GM21576 (cell line): Measurements from ENCODE around the gene SP6.

Experiments used
- ATAC-seq: cut with Tn5 transposase; IDR thresholded peaks from one replicate; pipeline ENCODE4 v1.9.1; 2021; ENCODE audit warnings: mild to moderate bottlenecking, moderate library complexity; ENCODE audit not compliant: unreplicated experiment

The SP6 gene

DNA sequence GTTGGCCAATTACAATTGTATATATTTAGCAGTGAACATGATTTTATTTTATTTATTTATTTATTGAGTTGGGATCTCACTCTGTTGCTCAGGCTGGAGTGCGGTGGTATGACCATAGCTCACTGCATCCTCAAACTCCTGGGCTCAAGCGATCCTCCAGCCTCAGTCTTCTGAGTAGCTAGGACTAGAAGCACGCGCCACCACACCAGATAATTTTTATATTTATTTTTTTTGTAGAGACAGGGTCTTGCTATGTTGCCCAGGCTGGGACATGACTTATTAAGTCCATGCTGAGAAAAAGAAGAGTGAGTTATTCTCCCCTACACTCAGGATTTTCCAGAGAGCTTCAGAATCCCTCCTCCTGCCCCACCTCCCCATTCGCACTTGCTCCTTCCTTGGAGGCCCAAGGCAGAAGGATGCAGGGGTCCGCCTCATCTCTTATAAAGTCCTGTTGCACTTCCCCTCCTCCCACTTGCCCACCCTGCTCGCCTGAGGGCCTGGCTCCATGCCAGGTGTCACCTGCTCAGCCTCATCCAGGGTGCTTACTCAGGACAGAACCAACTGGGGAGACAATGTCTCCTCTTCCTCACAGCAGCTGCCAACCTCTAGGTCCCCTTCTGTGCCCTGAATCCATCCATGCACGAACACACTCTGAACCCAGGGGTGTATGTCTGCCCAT is 29.0 kb upstream of the SP6 start:
- ATAC-seq = no peak

GRCh38 chr17:47879028-47879585 is 28.1 kb upstream of the SP6 start:
- no peak for ATAC-seq

DNA sequence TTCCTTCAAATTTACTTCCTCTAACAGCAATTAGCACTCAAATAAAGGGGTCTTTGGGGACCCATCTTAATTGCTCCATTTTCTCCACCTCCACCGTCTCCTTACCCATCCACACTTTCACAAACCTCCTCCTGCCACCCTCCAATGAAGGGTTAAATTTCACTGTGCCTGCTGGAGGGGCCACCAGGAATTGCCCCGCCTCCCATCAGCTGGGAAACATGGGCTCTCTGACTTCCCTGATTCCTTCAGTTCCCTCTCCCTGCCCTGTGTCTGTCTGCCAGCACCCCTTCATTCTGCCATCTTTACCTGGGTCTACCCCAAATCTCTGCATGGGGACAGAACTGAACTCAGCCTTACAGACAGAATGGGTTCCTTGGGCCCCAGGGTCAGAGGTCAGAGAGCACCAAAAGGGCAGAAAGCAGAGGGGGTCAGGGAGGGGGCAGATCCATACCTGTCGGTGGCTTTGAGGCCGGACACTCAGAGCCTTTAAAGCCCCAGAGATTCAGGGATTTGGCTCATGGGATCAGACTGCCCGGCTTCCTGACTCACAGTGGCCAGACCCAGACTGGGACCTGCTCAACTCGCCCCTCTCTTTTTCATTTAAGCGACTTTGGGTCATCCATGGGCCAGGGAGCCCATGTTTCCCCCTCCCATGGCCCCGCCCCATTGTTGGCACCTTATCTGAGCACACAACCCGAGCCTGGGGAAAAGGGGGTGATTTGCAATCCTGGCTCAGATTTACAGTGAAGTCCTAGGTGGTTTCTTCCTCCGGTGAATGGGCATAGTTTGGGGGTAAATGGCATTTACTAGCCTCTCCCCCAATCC is 27.5 kb upstream of the SP6 start:
- no peak for ATAC-seq

- no peak for ATAC-seq
Measured at GRCh38 chr17:47877368-47878034, 26.5 kb upstream of the SP6 start.

DNA sequence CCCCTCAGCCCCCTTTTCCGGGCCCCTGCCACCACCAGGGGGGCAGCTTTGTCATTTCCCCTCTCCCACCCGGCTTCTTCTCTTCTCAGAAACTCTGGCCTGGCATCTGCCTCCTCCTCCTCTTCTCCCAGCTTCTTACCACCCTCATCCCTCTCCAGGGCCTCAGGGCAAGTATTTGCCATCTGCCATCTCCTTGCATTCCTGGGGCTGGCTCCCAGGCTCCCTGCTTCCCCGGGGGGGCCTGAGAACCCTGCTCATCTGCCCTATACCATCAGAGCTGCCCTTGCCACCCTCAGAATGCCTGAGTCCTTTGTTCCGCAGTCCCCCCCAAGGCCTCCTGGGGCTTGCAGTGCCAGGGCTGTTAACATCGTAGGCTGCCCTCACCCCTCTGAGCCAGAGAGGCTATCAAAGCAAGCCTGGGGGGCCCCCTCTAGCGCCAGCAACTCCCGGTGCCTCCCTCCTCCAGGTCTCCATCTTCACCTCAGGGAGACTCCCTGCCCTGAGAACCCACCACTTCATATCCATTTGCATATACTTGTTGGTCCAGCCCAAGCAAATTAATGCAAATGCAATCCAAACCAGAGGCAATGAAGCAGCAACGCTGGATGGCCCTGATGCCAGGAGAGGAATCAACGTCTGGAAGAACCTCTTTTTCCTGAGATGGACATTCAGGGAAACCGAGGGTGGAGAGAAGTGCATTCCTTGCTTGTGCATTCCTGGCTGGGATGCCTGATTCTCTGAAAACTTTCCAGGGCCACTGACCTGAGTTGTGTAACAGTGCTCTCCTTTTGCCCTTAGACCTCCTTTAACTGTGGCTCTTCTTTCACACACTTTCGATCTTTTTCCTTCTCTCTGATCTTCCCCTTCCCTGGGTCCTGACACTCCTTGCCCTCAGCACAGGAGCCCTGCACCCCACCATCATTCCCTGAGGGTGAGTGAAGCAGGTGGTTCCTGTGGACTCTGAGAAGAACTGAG is 24.3 kb upstream of the SP6 start:
- no peak for ATAC-seq

DNA sequence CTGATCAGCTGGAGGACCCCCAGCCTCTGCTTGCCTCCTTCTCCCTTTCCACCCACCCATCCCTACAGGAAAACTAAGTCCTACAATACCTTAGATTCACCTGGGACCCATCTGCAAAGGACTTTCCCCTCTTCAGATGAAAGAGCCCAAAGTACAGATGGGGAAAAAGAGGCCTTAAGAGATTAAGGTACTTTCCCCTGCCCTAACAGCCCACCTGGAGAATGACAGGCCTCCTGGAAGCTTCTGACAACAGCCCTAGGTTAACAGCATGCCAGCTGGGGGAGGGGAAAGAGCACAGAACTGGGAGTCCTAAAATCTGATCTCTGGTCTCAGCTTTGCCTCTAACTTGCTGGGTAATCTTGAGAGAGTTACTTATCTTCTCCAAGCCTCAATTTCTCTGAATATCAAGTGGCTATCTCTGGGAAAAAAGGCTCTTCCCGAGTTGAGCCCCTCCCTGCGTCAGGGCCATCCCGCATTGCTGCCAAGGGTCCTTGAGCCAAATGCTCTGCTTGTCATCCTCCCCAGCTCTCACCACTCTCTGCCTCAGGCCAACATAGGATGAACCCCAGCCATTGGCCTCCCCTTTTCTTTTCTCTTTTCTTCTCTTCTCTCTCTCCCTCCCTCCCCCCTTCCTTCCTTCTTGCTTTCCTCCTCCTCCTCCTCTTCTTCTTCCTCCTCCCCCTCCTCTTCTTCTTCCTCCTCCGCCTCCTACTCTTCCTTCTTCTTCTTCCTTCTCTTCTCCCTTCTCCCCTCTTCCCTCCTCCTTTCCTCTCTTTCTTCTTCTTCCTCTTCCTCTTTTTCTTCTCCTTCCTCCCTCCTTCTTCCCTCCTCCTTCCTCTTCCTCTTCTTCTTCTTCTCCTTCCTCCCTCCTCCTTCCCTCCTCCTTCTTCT is 22.5 kb upstream of the SP6 start:
- no peak for ATAC-seq

- ATAC-seq = no peak
Measured at GRCh38 chr17:47872651-47873161, 21.7 kb upstream of the SP6 start.

DNA sequence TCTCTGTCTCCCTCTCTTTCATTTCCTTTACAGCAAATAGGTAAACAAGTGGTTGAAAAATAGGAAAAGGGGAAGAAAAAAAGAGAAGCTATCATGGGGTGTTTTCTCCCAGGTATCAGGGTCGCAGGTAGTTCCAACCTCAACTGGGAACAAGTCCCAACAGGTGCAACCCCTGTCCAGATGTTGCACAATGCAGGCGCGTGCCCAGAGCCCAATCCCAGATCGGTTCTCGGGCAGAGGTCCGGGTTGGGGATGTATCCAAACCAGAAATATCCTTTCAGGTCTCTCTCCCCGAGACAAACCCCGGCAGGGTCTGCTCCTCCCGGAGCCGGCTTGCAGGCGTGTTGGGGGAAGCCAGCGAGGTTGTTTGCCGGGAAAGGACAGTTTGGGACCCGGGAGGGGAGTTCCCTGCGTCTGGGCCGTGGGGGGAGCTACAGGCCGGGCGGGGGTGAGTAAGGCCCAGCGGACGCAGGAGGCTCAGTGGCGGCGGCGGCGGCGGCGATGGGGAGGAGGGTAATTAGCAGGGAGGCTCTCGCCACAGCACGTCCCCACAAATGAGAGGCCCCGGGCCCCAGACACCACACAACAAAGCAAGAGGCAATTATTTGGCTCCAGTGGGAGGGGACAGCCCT is 21.2 kb upstream of the SP6 start:
- ATAC-seq = no peak

- ATAC-seq = no peak
Measured at GRCh38 chr17:47871048-47871447, 20.1 kb upstream of the SP6 start.

DNA sequence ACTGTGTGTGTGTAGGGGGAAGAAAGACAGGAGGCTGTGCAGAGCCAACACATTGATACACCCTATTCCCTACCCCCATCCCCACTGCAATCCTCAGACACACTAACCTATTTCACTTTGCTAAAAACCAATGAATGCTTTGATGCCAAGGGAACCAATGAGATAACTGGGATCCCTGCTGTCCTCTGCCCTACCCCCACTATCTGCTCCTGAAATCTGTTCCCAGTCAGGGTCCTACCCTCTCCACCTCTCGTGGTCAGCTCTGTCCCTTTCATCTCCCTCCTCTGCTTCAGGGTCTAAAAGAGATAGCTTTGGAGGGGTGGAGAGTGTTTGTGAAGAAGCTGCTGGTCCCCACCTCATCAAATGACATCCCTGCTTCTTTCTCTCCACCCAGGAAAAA is 19.1 kb upstream of the SP6 start:
- no peak for ATAC-seq

DNA sequence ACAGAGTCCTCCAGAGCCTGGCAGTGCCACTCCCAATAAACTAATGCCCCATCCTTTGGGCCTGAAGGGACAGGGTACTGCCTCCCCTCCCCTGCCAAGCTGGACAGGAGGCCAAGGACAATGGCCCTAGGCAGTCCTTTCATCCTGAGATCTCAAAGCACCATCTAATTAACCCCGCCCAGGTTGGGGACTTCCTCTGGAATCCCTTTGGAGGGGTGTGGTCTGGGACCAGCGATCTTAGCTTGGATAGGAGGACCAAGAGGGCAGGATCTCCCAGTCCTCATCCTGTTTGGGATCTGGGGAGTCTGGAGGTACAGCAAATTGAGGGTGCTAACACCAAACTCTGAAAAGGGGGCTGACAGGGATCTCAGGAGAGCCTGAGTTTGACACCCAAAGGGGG is 18.2 kb upstream of the SP6 start:
- ATAC-seq = no peak

- ATAC-seq = no peak
Measured at GRCh38 chr17:47867813-47868533, 17.0 kb upstream of the SP6 start.

GRCh38 chr17:47866941-47867340 is 16.0 kb upstream of the SP6 start:
- ATAC-seq = no peak

DNA sequence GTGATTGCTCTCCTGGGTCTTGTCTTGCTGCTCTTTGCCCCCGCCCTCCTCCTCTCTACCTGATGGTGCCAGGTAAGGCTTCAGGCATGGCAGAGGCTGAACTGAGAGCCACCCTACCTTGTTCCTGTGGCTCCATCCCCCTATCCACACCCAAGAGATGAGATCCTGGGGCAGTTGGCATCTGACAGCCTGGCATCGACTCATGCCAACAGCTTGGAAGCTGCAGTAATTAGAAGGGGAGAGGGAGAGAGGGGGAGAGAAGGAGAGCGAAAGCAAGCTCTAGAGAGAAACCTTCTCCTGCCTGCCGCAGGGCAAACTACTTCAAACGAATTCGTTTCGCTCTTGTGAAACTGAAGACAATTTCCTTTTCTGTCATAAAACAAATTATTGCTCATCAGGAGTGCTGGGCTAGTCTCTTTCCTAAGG is 13.8 kb upstream of the SP6 start:
- no peak for ATAC-seq

GRCh38 chr17:47862621-47863440 is 11.9 kb upstream of the SP6 start:
- ATAC-seq = no peak

- ATAC-seq = no peak
Measured at GRCh38 chr17:47860386-47860785, 9.4 kb upstream of the SP6 start.
